HG02970 (cell line): Measurements from ENCODE around the gene SEMA4D.

Experiments used
- ATAC-seq: cut with Tn5 transposase; IDR thresholded peaks from one replicate; pipeline ENCODE4 v1.9.1; 2021; ENCODE audit warnings: mild to moderate bottlenecking, moderate library complexity, moderate number of reproducible peaks; ENCODE audit not compliant: unreplicated experiment, low FRiP score

The SEMA4D gene

DNA sequence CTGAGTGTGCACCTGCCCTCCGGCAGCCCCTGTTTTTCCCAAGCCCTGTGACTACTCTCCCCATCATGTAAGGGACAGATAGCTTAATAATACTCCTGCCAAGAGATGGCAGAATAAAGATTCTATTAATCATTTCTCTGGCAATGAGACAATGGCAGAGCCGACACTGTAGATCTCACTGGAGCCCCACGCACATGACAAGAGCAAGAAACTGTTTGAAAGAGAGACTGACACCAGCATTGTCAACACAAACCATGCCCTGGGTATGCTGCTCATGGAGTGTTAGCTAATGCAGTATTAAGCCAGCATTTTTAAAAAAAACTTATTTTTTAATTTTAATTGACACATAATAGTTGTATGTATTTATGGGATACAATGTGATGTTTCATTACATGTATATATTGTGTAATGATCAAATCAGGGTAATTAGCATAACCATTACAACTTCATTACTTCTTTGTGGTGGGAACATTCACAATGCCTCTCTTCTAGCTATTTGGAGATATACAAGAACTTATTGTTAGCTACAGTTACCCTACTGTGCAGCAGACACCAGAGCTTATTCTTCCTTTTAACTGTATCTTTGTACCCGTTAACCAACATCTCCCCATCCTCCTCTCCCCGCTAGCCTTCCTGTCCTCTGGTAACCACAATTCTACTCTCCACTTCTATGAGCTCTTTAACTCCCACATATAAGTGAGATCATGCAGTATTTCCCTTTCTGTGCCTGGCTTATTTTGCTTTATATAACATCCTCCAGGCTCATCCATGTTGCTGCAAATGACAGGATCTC, 31.5 kb upstream of the SEMA4D start:
- no peak for ATAC-seq

DNA sequence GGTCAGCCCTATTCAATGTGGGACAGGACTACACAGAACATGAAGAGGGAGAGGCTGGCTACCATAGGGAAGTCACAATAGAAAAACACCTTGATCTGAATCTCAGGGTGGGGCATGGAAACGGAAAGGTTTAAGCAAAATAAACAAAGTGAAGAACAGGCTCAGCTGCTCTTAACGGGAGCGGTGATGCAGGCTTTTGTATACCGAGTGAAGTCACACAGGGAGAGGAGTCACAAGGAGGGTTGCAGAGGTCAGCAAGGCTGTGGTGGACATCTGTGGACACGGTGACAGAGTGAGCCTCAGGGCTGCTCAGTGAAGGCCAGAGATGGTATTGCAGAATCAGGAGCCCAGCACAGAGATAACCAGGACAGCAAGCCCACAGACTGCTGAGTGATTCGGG, 30.6 kb upstream of the SEMA4D start:
- no peak for ATAC-seq

DNA sequence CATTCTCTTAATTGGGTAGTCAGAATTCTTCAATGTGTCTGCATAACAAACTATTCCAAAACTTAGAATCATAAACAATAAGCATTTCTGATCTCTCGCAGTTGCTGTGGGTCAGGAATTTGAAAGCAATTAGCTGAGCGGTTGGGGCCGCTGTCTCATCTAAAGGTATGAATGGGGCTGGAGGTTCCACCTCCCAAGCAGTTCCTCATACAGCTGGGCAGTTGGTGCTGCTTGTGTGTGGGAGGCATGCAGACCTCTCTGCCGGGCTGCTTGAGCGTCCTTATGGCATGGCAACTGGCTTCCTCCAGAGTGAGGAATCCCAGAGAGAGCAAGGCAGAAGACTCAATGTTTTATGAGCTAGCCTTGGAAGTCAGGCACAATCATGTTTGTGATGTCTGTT, 30.2 kb upstream of the SEMA4D start:
- ATAC-seq: no peak

DNA sequence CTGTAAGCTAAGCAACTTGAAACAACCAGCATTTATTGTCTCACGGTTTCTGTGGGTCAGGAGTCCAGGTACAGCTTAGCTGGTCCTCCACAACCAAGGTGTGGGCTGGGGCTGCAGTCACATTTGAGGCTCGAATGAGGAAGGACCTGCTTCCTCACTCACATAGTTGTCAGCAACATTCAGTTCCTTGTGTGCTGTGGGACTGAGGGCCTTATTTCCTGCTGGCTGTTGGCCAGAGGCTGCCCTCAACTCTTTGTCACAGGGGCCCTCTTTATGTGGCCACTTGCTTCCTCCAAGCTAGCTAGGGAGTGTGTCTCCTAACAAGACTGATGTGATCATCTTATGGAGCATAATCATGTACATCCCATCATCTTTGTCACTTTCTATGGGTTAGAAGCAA, 29.2 kb upstream of the SEMA4D start:
- ATAC-seq: no peak

DNA sequence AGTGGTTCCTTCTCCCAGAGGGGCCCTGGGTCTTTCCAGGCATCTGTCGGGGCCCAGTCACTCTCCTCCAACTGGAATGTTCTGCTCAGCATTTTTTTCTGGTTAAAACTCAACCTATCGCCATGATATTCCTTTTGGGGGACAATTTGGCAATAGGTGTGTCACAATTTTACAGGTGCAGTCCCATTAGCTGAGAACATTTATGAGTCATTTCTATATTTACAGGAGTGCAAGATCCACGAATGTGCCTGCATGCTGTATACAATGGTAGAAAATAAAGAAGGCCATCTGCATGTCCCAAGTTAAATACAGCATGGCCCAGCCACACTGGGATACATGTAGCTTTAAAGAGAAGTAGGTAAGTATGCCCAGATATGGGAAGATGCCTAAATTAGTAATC, 28.8 kb upstream of the SEMA4D start:
- ATAC-seq: no peak

DNA sequence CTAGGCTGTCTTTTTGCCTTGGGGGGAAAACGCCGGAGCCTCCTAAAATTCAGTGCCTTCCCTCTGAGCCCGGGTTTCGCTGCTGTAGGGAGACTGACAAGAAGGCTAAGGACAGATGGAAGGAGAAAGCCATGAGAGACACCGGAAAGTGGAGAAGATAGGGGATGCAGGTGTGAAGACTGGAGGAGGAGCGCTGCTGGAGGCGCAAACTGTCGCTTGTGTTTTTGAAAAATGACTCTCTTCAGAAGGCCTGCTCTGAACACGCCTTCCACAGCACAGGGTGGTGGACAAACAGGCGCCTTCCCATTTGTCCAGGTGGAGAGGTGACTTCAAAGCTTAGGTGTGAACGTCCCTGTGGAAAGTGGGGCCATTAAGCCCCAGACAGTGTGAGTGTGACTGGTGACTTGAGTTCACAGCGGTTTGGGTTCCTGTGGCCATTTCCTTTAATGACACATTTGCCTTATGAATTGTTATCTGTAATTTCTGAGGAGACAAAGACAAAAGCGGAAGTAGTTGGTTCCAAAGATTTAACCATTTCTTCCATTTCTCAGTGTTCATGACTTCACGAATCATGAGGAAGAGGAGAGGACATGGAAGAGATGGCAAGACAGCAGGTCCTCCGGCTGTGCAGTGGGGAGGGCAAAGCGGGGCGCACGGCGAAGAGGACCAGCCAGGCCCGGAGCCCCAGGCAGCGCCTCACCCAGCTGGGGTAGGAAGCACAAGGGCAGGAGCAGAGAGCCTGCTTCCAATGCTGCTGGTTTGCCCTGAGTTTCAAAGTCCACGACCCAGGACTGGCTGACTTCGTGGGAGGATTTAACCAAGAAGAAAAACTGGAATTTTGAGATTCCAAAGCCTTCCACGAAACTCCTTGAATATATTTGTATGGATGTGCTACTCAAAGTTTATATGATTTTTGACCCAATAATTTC, 27.8 kb upstream of the SEMA4D start:
- ATAC-seq: no peak

DNA sequence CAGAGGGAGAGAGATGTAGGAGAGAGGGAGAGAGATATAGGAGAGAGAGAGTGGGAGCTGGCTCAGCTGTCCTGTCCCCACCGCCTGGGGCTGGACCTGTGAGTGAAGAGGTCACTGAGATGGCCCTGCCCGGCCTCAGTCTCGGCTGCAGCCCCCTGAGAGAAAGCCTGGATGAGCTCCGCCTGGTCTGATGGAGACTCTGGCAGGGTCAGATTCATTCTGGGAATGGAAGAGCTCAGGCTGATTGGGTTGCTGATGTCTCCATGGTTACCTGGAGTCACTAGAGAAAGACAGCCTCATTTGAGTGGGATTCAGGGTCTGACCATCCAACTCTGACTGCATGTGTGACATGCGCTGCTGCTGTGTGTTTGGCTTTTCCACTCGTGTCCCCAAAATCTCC, 27.1 kb upstream of the SEMA4D start:
- ATAC-seq: no peak

DNA sequence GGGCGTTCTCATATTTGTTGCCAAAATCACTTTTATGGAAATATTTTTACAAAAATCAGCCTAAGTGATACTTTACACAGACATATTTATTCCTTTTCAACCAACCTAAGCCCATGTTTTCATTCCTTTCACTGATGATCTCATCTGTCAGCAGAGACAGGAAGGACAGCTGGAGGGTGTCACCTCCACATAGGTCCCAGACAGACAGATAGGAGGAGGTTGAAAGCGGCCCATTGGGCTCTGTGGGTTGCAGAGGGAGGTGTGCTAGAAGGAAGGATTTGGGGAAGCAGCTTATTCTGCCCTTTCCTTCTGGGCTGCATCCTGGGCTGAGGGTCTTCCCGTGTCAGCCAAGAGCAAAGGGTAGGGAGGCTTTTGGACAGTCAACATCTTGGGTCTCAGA, 26.0 kb upstream of the SEMA4D start:
- no peak for ATAC-seq

DNA sequence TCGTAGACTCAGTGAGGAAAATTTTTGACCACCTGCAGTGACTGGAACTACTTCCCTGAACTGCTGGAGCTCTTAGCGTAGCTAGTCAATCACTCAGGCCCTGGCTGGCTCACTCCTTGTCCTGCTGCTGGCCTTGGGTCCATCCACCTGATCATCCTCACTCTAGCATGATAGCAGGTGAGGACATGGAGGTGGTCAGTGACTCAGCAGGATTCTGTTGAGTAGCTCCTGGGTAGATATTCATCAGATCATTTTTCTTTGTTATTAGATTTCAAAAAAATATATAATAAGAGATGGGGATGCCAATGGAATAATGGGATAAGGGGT, 25.0 kb upstream of the SEMA4D start:
- ATAC-seq: no peak

DNA sequence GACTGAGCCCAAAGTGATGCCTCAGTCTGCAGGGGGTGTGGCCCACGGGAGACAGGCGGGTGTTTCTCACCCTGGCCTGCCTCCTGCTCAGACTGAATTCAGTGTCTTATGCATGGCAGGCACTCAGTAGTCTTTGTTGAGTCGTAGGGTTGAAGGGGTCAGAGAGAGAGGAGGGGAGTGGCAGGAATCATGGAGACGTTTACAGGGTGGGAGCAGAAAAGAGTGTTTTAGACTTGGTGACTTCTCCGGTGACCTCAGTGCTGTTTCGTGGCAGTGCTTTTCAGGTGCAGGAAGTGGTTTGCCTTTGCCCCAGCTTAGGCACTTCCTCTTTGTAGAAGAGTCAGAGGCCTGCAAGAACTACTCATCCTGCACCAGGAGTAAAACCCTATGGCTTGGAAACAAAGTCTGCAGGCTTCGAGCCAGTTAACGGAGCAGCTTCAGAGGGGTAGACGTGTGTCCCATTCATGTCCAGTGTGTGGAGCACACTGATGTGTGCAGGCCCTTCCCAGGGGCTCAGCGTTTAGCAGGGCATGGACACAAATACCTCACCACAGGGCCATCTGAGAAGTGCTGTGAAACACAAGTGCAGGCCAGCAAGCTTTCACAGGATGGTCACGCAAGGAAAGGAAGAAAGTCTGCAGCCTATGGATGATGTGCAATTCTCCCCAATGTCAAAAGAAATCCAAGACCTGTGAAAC, 24.5 kb upstream of the SEMA4D start:
- no peak for ATAC-seq

DNA sequence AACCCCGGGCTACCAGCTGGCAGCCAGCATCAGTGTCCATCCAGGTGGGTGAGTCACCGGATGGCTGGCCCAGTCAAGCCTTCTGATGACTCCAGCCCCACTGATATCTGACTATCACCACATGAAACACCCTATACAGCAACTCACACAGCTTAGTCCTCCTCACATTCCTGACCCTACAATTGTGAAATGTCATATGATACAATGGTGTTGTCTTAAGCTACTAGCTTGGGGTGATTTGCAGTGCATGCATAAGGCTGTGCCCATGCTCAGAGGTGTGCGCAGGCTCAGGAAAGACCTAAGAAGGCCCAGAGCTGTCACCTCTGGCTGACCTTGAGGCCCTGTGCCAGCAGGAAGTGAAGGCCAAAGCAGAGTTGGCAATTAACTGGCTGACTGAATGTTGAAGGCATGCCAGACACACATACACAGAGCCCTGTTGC, 21.5 kb upstream of the SEMA4D start:
- no peak for ATAC-seq

DNA sequence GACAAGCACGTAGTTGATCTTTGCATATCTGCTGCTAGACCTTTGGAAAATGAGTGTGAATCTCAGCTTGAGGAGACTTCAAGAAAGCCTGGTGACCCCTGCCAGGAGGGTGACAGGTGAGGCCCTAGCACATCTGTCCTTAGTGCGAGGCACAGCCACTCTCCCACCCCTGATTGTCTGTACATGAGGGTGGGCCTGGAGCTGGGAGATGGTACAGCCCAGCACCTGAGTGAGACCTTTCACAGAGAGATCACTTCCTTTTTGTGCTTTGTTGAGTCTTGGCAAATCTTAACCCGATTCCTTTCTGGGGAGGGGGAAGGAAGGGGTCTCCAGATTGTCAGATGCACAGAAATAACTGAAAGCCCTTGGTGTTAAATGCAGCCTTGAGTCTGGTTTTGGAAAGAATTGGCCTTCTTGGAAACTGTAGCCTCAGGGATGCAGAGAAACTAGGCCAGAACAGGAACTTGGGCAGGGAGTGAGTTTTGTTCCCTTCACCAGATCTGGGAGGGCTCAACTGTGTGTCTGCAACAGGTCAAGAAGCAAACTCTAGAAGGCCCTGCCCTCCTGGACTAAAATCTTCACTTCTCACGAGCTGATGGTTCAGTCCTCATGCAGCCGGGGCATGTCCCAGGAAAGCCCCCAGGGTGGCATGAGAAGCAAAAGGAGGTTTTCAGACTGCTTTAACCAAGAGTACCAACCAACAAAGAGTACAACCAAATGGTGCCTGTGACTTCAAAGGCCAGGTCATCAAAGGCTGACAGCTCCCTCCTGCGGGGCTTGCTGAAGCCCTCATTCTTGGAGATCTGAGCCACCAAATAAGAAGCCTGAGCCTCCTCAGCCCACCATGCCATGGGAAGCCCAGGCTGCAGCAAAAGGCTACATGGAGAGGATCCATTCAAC, 20.8 kb upstream of the SEMA4D start:
- no peak for ATAC-seq

DNA sequence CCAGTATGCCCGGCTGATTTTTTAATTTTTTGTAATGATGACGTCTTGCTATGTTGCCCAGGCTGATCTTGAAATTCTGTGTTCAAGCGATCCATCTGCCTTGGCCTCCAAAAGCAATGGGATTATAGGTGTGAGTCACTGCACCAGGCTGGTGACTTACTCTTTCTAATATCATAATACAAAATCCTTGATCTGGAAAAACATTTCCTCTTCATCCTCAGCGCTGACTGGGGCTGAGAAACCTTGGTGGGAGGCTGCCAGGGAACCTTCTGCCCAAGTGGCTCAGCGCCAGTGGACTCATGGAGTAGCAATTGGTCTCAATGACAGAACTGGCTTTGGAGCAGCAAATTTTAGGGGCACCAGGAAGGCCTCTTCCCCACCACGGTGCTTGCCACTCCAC, 17.5 kb upstream of the SEMA4D start:
- no peak for ATAC-seq

DNA sequence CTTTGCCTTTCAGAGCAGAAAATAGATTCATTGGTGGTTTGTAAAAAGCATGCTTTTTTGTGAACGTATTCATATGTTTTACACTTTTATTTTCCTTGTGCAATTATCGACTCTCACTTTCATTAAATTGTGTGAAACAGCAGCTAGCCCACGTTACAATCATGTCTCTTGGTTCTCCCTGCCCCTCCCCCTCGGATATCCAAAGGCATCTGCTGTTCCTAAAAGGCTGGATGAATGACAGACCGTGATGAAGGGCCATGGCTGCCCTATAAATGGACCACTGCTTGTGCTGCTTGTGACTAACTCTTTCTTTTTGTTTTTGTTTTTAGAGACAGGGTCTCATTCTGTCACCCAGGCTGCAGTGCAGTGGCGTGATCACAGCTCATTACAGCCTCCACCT, 17.0 kb upstream of the SEMA4D start:
- no peak for ATAC-seq

DNA sequence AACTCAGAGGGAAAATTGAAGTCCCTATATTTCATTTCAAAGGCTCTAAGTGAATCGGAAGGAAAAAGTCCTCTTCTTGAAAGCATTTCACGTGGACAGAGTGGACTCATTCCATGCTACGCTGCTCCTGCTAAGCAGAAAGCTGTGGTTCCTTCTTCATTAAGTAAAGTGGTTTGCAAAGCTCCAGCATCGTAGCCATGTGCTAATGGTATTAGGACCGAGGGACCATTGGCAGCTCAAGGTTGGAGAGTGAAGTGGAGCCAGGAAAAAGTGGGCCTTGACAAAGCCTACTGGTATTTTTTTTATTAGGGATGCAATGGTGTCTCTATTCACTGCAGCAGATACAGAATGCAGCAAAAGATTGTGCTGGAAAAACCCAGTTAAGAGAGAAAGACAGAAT, 16.4 kb upstream of the SEMA4D start:
- no peak for ATAC-seq

DNA sequence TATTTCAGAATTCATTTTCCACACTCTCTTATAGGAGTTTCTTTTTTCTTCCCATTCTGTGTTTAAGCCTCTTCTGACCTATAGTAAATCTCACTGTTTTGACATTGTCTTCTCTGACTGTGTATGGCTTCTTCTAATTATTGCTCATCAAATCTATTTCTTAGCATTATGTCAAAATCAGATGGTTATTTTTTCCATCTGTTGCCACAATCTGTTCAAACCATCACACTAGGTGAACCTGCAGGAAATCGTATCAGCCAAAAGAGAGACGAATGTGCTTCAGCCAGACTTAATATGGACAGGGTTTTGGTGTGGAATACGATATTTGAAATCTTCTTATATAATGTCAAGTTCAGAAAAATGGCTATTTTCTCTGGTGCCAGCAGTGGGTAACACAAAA, 15.9 kb upstream of the SEMA4D start:
- no peak for ATAC-seq

DNA sequence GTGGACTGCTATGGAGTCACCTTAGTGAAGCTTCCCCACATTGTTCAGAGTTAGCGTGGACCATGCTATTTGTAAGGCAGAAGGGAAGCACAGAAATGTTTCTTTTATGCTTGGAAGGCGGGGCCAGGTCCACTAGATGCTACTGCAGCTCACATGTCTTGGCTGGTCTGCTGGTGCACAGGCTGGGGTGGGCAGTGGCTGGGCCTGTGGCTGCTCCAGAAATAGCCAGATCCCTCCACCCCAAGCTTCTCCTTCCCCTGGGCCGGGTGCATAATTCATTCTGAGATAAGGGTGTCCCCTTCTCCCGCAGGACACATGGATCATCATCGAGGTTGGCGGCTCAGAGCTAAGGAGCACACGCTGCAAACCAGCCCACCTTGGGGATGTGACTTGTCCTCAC, 14.5 kb upstream of the SEMA4D start:
- ATAC-seq: no peak

DNA sequence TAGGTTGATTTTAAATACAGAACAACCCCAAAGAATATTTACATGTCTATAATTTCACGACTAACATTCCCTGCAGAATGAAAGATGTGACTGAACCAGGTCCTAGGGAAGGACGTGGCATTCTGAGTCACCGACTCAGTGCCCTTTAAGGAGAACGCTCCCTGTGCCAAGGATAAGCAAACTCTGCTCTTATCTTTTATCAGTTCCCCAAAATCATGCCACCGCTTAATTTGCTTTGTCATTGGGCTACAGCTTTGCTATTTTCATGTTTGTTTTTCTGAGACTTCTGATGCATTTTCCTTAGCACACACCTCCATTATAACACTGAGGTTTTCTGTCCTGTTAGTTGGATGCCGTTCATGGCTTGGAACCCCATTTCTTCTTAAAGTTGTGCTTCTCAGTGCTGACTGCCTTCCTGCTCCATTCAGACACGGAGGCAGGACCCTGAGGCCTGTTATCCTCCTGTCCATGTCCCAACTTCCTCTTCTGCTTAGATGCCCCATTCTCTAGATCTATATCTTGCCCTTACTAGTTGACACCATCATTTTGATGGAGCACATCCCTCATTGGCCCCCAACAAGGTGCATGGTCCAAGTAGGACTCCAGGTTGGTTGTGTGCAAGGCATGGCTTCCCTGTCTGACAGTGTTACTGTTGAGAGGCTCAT, 11.2 kb upstream of the SEMA4D start:
- ATAC-seq: no peak

DNA sequence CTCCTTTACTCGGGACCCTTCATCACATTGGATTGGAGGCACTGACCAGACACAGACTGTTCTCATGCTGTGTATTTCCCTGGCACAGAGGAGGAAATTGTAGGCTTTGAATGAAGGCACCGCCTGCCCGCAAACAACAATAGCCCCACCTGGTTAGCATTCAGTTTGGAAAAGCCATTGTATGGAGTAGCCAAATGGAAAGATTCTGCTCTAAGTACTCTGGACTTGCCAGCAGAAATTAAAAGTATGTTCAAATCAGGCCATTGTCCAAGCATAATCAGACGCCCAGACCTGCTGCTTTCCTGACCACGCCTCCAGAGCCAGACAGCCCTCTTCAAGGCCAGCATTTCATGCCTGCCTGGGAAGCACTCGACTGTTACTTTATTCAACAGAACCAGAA, 8.0 kb upstream of the SEMA4D start:
- no peak for ATAC-seq

DNA sequence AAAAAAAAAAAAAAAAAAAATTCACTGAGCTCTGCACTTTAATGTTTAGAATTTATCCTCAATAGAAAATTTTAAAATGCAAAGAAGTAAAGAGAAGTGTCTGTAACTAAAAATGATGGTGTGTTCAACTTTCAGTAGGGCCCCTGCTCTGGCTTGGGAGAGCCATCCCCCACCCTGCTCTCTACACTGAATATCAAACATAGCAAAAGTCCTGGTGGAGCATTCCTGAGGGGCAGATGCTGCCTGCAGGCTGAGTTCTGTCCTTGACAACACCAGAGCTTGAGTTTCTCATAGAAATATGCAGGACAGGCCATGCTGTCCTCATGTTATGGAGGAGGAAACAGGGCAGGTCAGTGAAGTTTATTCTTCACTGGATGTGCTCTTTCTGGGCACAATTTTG, 7.1 kb upstream of the SEMA4D start:
- no peak for ATAC-seq
